Skin epidermis (tissue), 12 donors: Measurements from ENCODE around the gene BRD4.

Source experiments
- H3K27ac ChIP-seq, 21 experiments: fragments of 200-600 bp; sonication (generic) in 11 of 21; one replicate each; pipeline ENCODE4 v1.5.0; 2020; ENCODE audit warnings: mild to moderate bottlenecking in 3 of 21, inconsistent platforms in 2 of 21, moderate library complexity in 2 of 21
- H3K4me3 ChIP-seq, 7 experiments: fragments of 200-600 bp; sonication (generic) in 2 of 7; one replicate each; pipeline ENCODE4 v1.5.0; 2020; ENCODE audit warnings: inconsistent platforms in 2 of 7, mild to moderate bottlenecking in 2 of 7, moderate library complexity in 1 of 7

BRD4 gene

DNA sequence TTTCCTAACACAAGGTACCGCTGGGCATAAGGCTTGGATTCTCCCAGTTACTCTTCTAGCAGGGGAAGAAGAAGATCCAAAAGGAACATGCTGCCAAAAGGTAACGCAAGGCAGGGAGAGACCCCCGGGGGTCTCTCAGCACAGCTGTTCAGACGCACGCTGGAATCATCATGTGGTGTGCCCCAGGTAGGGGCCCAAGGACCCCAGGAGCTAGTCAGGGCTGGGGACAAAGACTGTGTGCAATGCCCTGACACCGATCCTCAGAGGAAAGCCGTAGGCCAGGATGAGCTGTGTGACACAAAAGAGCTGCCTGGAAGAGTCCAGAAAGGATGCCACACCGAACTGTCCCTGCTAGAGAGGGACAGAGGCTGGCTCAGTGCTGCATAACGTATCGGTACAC lies 77.8 kb downstream of the BRD4 start:
- peak overlapping the region in 4 of 21 experiments; percentile 14 to 90 (median 38) for H3K27ac ChIP-seq
- no peak overlapping the region for H3K4me3 ChIP-seq

DNA sequence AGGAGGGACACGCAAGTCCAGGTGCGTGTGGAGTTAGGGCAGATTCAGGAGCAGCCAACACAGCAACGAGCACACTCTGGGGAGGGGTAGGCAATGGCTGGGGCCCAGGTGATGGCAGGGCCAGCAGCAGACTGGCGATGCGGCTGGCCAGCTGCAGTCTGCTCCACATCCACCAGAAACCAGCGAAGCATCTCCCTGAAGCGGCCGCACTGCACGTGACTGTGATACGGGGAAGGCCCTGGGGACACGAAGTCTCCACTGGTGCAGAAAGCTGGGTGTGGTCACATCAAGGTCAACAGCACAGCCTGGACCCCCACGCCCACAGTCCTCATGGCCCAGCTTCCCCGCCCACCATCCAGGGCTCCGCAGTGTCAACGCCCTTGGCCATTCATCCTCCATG lies 78.8 kb downstream of the BRD4 start:
- H3K27ac ChIP-seq = peak overlapping the region in 10 of 21 experiments; percentile 37 to 91 (median 84)
- H3K4me3 ChIP-seq = no peak overlapping the region

GRCh38 chr19:15253061-15253460 lies 79.3 kb downstream of the BRD4 start:
- Histone ChIP-seq H3K27ac (peak overlapping the region in 16 of 21 experiments; percentile 1 to 91 (median 66)), H3K4me3 (no peak overlapping the region)

DNA sequence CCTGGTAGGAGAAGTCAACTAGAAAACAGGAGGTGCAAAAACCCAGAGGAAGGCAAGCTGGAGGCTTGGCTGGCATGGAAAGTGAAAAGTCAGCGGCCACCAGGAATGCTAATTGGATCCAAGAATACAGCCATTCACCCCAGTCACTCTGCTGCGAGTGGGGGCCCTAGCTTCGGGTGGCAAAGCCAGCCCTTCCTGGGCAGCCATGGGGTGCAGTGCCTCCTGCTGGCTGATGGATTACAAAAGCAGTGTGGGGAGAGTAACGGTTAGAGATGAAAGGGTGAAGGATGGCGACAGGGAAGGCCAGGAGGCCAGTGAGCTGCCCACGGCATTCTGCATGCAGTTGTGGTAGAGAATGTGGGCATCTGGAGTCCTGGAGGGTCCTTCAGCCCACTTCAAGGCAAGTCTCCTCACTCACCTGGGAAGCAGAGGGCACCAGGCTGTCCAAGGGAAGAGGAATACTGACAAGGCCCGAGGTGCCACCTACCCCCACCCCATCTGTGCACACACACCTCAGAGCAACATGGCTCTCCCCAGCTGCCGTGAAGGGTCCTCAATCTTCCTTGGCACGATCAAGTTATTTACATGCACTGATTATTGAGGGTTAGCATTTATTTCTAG lies 79.8 kb downstream of the BRD4 start:
- Histone ChIP-seq H3K27ac (peak overlapping the region in 20 of 21 experiments; percentile 1 to 91 (median 60)), H3K4me3 (no peak overlapping the region)

GRCh38 chr19:15251749-15252397 lies 80.5 kb downstream of the BRD4 start:
- H3K27ac ChIP-seq = peak overlapping the region in 19 of 21 experiments; percentile 4 to 91 (median 73)
- H3K4me3 ChIP-seq = no peak overlapping the region

DNA sequence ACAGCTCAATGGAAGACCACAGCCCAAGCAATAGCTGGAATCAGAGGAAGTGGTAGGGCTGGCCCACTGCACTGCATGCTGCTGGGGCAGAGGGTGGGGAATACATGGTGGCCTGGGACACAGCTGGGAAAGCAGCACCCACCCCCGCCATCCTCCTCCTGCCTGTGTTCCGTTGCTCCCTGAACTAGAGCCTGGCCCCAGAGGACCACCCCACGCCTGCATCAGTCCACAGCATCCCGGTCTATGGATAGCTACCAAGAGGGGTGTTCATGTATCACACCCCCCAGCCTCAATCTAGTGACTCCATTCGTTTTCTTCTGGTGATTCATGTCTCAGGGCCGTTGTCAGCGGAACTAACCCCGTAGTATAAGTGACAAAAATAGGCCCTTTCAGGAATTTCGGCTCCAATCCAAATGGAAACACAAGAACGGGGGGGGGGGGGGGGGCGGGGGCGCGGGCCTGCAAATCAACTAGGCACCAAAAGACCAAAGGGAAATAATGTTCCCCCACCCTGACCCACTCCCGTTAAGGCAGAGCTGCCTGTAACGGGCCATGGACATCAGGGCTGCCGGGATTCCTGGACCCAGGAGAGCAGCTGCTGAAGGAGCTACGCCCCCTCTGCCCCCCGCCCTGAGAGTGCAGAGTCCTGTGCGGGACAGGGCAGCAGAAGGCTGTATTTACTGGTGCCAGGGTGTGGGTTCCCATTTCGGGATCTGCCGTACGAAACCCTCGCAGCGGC lies 81.2 kb downstream of the BRD4 start:
- Histone ChIP-seq H3K4me3 (no peak overlapping the region), H3K27ac (peak overlapping the region in 20 of 21 experiments; percentile 21 to 91 (median 77))

DNA sequence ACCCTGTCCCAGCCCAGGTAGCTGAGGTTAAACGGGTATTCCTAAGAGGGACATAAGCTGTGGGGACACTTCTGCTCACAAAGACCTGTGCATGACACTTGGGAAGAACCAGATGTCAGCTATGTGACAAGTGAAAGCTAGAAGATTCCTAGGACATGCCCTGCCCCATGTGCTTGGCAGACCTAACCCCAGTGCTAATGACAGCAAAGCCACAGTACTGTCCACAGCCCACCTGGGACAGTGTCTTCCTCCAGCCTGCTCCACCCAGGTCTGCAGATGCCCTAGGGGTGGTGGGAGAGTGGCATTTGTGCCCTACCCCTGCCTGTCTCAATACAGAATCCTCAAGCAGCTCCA lies 81.7 kb downstream of the BRD4 start:
- no peak overlapping the region for H3K4me3 ChIP-seq
- H3K27ac ChIP-seq = peak overlapping the region in 20 of 21 experiments; percentile 21 to 91 (median 77)

DNA sequence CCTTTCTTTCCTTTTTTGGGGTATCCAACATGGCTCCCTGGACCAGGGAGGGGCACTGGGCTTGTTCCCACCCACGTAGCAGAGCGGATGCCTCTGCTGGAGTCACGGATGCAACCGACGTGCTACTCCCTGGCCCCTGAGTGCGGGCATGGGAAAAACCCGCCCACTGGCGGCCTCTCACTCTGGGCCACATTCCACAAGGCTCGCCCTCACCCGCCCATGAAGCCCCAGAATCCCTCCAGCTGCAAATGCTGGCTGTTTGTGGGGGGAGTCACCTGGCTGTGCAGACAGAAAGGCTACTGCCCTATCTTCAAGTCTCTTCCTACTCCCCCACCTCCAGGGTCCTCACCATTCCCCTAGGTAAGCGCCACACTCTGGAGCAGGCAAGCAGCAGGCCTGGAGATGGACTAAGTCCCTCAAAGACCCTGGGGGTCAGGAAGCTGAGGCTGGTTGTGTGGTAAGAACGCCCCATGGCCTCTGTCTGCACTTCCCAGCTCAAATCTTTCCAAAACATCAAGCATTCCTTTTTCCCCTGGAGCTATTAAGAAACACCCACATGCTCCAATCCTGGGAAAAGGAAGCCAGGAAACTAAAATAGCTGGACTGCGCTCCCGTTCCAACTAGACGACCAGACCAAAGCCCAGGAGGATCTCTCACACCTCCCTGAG lies 82.2 kb downstream of the BRD4 start:
- Histone ChIP-seq H3K4me3 (no peak overlapping the region), H3K27ac (peak overlapping the region in 20 of 21 experiments; percentile 34 to 91 (median 80))

- Histone ChIP-seq H3K4me3 (no peak overlapping the region), H3K27ac (peak overlapping the region in 20 of 21 experiments; percentile 47 to 91 (median 78))
Observed at GRCh38 chr19:15249528-15249874, 82.8 kb downstream of the BRD4 start.

GRCh38 chr19:15248648-15249527 lies 83.5 kb downstream of the BRD4 start:
- Histone ChIP-seq H3K27ac (peak overlapping the region in 20 of 21 experiments; percentile 53 to 91 (median 80)), H3K4me3 (no peak overlapping the region)

DNA sequence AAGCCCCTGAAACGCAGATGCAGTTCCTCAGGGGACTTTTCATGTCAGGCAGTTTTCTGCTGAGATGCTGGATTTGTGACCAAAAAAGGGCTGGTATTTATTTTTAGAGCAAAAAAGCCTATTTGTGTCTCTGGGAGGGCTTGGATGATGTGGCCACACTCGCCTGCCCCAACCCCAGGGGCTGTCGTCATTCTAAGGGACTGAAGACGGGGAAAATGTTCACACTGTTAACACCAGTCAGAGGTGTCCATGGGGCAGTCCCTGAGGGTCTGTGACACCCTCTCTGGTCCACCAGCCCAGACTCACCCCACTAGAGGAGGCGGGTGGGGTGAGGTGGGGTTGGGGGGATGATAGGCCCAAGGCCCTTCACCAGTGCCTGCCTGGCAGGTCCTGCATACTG lies 84.2 kb downstream of the BRD4 start:
- Histone ChIP-seq H3K4me3 (no peak overlapping the region), H3K27ac (peak overlapping the region in 20 of 21 experiments; percentile 31 to 91 (median 74))

- peak overlapping the region in 20 of 21 experiments; percentile 7 to 91 (median 74) for H3K27ac ChIP-seq
- H3K4me3 ChIP-seq = no peak overlapping the region
Observed at GRCh38 chr19:15247107-15248014, 85.0 kb downstream of the BRD4 start.

DNA sequence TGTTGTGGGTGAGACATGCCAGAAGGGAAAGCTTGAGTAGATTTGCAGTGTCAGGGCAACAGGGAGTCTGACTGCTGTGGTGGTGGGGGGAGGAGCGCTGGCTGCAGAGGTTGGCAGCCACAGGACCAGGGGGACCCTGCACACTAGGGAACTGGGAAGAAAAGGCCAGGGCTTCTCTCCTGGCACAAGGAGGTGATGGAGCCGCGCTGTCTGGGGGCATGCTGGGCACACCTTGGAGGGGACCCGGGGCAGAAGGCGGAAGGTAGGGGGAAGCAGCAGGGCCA lies 86.2 kb downstream of the BRD4 start:
- H3K27ac ChIP-seq = peak overlapping the region in 11 of 21 experiments; percentile 43 to 91 (median 85)
- no peak overlapping the region for H3K4me3 ChIP-seq

DNA sequence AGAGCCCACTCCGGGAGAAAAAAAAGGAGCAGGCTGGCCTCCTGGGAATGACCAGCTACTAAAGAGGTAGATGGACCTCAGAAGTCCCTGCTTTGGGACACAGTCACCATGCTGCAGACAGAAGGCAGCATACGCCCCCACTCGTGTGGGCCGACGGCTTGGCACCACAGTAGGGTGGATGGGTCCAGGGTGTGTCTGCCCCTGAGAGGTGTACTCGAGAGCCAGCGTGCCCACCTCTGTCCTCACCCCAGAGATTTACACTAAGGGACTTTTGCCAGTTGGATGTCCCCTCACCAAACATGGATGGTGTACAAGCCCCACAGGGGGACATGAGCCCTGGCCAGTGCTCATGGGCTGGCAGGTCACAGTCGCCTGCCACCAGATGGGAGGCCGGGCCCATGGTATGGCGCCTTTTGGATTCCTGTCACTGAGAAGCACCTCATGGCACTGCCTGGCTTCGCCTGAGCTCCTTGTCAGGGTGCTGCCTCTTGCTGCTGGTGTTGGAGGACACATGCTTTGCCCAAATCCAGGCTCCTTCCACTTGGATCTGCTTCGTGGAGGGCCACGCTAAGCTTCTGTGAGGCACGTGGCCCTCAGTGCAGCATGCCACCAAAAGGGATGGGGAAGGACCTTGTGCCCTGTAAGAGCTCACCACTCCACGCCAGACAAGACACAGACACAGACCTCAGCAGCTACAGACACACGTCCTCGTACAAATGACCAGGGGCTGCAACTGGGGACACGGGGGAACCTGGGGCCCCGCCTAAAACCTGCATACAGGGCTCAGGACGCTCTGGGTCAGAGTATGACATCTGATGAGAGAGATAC lies 86.8 kb downstream of the BRD4 start:
- H3K4me3 ChIP-seq = no peak overlapping the region
- peak overlapping the region in 11 of 21 experiments; percentile 6 to 91 (median 72) for H3K27ac ChIP-seq

- Histone ChIP-seq H3K4me3 (no peak overlapping the region), H3K27ac (peak overlapping the region in 4 of 21 experiments; percentile 6 to 87 (median 30))
Observed at GRCh38 chr19:15244808-15245207, 87.5 kb downstream of the BRD4 start.

- Histone ChIP-seq H3K27ac (peak overlapping the region in 1 of 21 experiments; percentile 87), H3K4me3 (no peak overlapping the region)
Observed at GRCh38 chr19:15244106-15244803, 88.1 kb downstream of the BRD4 start.
